ENCODE results near the gene CALB2.
"Not testable (repeated sequence)": the region's sequence is repeated elsewhere in the genome, so short reads cannot be mapped to it uniquely, and the experiment has no call there.

Gene CALB2, protein sequence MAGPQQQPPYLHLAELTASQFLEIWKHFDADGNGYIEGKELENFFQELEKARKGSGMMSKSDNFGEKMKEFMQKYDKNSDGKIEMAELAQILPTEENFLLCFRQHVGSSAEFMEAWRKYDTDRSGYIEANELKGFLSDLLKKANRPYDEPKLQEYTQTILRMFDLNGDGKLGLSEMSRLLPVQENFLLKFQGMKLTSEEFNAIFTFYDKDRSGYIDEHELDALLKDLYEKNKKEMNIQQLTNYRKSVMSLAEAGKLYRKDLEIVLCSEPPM

DNA sequence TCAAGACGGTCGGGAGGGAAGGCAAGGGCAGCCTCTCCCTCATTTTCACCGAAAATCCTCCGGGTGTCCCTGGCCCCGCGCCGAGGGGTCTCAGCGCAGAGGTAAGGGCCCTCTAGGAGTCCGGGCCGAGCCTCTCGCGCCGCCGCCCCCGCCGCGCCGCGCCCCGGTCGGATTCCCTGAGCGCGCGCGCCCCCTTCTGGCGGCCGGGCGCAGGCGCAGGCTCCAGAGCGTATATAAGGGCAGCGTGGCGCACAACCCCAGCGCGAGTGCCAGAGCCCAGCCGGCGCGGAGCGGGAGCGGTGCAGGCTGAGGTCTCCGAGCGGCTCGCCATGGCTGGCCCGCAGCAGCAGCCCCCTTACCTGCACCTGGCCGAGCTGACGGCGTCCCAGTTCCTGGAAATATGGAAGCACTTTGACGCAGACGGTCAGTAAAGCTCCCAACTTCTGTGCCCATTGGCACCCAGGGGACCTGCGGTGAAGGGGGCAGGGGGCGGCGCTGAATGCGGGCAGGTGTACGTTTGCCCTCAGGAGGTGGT, at the start of gene CALB2:
CALB2 (plus strand) TSS at position 260 of the 535 bp plus-strand sequence; CDS start at position 330, 70 bp downstream.
- DNase-seq: peak; percentile 49

DNA sequence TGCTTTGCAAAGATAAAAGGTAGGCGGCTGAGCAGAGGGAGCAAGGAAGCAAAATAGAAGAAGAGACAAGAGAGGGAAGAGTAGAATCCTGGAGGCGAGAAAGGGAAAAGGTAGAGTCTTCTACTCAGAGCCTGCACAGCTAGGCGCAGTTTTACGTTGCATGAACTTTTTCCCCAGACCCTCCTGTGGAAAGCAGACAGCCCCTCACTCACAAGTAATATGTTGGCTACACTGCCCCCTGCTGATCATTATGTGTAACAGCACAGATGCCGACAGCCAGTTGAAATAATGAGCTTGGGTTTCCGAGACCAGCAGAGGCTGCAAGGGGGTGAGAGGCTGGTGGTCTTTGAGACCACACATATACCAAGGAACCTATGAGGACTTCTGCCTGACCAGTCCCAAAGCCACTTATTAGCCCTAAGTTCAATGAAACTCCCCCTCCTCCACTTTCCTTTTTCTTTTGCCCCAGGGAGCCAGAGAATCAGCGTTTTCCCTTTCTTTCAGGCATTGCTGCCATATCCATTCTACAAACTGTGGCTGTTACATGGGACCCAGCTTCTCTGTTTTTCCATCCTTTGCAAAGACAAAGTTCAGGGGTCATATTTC, 46.9 kb upstream of the CALB2 start:
- DNase-seq: no peak

DNA sequence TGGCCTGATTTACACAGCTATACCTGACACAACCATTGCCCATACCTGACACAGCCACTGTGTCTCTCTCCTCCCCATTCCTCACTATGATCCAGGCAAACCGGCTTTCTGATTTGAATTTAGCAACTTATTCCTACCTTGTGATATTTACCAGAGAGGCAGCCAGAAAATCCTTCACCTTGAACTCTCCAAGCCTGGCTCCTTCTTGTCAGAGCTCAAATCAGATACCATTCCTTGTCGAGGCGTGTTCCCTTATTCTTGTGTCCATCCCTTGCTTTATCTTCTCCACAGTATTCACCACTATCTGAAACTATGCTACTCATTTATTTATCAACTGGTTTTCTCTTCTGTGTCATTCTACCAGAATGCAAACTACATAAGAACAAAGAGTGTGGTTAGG, 44.9 kb upstream of the CALB2 start:
- not testable (repeated sequence) for DNase-seq

DNA sequence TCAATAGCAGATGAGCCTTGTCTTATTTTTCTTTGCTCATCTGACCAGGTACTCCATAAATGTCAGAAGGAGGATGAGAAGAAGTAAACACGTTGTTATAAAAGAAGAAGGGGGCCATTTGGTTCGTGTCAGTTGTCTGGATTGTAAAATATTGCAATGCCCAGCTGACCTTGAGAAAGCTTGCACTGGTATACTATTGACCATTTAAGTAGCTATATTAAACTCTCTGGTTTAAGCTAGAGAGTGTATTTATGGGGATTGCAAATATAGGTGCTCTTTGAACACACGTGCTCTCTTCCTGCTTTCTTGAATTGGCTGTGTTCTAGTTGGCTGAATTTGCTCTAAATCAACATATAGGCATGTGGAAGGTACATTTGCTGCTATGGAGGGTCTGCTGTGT, 43.3 kb upstream of the CALB2 start:
- DNase-seq: no peak

DNA sequence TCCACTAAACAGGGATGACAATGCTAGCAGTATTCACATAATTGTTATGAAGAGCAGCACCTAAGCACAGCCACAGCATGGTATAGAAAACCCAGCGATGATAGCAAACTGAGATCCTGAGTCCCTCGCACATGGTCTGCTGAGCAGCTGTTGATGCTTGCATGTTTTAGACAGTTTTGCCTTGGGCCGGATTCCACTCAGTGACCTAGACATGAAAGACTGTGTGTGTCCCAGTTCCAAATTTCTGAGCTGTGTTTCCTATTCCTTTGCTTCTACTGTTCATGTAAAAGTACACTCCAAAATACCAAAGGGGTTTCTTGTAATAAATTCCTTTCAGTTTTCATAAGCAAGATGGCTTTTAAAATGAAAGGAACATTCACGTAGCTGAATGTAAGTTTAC, 38.5 kb upstream of the CALB2 start:
- DNase-seq: no peak

DNA sequence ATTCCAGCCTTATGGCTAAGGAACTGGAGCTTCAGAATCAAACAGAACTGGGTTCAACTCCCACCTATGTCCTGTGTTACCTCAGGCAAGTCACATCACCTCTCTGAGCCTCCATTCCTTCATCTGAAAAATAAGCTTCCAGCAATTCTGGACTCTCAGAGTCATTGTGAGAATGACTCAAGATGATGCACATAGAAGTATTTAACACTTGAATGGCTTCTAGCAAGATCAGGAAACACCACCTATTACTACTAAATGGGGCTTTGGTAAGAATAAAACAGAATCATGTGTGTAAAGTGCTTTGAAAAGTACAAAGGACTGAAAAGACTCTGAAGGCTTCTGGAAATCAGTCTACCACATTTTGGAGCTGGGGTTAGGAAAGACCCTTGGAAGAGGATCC, 30.8 kb upstream of the CALB2 start:
- no peak for DNase-seq

DNA sequence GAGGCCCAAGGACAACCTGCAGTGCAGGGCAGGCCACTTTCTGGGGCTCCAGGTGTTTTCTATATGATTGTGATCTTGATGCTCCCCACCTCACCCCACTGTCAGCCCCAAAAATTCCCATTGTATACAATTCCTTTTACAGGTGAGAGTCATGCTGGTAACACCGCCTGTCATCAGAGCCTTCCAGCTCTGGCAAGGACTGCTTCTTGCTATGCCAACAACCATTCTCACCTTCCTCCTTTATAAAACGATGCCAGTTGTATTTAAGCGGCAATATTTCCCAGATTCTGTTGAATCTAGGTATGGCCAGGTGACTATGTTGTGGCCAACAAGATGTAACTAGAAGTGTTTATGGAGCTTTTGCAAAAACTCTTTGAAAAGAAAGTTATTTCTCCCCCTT, 30.4 kb upstream of the CALB2 start:
- no peak for DNase-seq

DNA sequence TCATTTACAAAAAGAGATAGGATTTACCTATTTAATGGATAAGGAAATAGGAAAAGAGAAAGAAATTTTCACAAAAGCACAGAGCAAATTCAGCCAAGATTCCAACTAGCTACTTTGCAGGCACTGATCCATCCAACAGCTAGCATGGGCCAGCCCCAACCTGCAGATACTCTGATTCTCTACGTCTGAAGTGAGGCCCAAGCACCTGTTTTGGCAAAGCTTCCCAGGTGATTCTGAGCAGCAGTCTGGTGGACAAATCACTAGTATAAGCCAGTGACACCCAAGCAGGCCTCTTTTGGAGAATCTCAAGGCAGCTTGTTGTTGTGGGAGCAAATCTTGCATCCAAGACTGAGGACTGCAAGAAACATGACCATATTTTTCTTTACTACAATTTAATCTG, 20.9 kb upstream of the CALB2 start:
- DNase-seq: no peak

DNA sequence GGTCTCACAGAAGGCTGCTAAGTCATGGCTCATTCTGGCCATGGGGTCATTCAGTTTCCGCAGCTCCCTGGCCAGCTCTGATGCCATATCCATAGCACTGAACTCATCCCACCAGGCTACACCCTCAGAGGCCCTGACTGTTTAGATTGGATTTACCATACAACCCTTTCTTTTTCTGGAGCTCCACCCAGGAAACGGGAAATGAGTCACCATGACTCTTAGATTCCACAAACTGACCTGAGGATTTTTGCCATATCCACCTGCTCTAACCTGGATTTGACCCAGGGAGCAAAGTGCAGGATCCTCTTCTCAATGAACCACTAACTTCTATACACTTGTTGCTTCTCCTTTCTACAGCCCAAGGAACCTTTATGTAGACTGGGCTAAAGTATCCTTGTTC, 20.3 kb upstream of the CALB2 start:
- no peak for DNase-seq

DNA sequence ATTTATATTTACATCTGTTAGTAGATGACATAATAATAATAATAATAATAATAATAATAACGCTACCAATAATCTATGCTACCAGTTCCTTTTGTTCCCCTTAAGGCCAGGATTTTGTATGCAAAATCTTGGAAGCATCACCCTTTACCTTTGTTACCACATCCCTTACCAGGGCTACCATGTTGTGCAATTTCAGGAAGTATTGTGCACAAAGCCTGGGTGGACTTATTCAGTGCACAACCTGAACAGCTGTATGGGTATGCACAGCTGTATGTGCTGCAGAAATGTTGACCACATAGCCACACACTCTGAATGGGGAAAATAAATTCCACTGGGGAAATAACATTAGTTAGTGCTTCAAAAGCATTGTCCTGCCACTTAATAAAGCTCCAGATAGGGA, 19.9 kb upstream of the CALB2 start:
- no peak for DNase-seq

DNA sequence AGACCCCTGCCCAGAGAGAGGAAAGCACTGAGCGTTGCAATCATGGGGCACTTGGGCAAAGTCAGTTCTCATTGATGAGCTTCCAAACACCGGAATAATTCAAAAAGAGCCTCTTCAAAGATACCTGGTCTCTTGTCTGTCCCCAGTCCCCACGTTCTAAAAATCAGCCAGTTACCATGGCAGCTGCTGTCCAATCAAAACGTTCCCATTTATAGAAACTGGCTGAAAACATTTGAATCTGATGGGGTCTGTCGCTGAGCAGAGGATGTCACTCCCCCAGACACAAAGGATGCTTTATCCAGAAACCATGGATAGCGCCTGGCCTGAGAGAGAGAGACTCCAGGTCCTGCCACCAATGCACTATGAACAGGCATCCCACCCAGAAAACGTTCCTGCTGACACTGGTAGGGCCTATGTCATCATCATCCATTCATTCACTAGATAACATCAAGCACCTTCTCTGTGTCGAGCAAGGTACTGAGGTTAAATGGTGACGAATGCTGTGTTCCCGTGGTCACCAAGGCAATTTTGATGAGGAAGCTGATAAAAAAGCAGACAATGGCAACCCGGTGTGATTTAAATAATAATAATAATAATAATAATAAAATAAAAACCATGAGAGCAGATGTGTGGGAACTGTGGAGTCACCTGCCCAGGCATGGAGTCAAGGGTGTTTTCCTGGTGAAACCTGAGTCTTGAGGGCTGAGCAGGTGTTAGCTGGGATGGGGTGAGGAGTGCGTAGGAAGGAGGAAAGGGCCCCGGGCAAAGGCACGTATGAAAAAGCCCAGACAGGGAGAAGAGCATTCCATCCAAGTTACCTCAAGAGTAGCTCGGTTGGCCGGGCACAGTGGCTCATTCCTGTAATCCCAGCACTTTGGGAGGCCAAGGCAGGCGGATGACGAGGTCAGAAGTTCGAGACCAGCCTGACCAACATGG, 19.0 kb upstream of the CALB2 start:
- DNase-seq: no peak

DNA sequence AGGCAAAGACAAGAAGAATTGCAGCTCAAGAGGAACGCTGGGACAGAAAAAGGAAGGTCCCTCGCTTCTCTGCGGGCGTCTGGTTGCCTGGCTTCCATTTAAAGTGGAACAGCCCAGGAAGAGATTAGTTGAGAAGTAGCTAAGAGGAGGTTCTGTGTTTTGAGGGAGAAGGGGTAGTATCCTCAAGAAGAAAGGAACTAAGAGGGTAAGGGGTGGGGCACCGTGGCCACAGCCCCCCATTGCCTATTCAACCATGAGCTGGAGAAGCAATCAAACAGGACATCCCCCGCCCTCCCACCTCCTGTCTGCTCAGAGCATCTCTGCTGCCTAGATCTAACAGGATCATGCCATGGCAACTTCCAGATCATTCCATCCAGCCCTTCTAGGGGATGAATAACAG, 18.1 kb upstream of the CALB2 start:
- DNase-seq: no peak

DNA sequence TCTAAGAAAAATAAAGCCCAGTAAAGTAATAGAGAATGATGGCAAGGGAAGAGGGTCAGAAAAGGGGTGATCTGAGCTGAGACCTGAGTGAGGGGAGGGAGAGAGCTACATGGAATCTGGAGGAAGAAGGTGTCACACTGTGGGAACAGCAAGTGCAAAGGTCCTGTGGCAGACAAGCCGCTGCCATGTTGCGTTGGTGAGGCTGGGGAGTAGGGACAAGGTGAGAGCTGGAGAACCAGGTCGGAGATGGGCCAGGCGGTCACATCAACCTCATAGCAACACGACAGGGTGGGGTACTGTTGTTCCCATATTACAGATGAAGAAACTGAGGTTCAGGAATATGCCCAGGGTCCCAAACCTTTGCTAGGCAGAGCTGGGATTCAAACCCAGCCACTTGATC, 16.6 kb upstream of the CALB2 start:
- DNase-seq: no peak

DNA sequence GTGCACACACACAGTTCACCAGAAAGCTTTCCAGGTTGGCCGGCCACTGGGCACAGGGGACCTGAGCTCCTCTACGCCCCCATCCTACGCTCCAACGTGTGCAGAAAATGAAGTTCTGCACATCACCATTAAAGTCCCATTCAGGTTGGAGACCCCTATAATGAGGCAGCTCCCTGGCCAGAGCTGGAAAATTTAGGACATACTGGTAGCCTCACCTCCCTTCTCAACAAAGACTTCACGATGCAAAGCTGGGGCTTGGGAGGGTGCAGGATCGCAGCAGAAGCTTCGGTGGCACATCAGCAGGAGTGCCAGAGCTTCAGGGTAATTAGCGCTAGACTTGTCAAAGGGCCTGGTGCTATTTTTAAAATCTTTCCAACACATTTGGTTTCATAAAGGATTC, 15.4 kb upstream of the CALB2 start:
- DNase-seq: no peak

DNA sequence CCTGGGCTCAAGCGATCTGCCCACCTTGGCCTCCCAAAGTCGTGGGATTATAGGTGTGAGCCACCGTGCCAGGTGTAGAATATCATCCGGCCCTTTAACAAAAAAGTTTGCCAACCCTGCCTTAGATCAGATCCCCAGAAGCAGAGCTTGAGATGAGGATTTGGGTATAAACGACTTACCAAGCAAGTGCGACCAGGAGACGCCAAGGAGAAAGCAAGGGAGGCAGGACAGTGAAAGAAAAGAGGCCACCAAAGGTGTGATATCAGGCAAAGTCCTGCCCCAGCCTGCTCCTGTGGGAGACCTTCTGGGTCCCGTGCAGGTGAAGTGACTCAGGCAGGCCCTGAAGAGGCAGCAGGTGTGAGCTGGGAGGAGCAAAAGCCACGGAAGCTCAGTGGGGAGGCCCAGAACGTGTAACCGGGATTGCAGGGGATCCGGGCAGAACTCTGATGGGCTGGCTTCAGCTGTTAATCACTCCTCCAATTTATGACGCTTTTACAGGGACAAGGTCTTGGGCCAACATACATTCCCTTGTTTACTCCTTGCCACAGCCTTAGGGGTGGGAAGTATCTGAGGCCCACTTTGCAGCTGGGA, 14.1 kb upstream of the CALB2 start:
- DNase-seq: no peak

DNA sequence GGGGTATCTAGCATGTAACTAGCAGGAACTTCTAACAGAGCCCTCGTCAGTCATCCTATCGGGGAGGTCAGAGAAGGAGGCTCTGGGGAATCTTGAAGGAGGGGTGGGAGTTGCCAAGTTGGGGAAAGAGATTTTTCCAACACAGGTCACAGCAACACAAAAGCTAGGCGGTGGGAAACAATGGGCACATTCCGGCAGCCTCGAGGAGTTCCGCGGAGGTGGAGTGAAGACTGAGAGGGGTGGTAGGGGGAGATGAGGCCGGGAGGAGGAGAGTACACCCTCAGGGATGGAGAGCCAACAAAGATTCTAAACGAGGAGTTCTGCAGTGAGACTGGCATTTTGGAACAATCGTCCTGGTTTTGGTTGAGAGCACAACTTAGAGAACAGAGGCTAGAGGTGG, 13.5 kb upstream of the CALB2 start:
- DNase-seq: no peak

DNA sequence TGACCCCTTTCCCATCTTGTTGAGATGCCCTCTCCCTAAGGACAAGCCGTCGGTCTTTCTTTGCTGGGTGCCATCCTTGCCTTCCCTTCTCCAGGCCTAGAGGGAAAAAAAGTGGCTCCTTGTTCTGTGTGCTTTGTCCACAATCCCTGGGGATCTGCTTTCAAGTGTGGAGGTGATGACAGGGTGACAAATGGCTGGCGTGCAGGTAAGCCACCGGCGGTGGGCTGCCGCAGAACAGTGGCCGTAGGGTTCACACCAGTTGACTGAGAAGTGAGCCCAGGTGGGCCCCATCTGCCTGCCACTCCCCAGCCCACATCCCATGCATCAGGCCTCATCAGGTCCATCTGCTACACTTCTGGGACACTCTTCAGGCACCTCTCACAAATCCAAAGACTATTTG, 11.4 kb upstream of the CALB2 start:
- DNase-seq: no peak

DNA sequence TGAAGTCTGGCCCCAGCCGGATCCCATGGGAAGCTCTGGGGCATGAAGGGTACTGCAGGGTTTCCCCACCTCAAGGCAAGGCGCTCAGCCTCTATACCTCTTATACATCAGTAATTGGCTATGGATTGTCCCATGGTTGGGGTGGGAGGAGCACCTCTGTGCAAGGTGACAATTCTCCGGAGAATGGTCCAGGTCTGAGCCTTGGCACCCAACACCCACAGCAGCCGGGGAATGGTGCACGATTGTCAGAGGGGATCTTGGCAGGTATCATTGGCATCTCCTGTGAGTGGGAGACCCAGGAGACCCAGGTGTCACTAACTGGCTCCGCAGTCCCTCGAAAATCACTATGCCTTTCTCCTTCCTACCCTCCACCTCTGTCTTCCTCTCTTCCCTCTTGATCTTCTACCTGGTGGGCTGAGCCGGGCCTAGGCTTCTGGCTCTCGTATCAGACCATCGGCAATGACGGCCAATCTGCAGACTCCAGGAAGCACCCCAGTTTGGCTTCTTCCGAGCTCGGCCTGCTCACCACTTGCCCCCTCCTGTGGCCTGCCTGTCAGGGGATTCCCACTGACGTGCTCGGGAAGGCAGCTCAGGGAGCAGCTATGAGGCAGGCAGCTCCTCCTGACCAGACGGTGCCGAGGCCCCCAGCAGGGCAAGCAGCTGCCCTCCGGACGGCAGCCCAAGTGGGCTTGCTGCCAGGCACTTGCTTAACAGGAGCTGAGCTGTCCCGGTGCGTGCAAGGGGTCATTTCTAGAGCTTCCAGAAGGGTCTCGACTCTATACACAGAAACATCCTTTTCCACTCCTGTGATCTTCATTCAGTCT, 10.0 kb upstream of the CALB2 start:
- no peak for DNase-seq

DNA sequence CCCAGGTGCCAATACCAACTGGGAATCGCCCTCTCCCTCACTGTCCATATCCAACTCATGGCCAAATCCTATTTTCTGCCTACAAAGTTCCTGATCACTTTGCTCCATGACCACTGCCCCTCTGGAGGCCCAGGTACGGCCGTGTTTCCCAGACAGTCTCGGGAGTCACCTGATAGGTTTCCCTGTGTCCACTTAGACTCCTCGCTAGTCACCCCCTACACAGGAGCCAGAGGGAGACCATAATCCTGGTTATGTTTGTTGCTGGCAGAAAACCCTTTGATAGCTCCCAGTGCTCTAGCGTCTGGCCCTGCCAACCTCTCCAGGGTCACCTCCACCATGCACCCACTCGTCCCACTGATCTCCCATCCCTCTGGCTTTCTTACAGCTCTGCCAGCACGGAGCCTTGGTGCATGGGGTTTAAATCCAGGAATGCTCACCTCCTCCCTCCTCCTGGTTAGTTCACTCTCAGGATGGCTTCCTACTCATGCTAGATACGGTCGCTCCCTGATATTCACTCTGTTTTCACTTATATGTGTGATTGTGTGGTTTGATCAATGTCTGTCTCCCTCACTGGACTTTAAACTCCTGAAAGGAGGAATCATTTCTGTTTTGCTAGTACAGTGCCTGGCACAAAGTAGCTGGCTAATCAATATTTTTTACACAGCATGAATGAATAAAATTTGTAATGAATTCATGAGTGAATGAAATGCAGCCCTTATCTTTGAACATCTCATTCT, 7.5 kb upstream of the CALB2 start:
- DNase-seq: no peak

DNA sequence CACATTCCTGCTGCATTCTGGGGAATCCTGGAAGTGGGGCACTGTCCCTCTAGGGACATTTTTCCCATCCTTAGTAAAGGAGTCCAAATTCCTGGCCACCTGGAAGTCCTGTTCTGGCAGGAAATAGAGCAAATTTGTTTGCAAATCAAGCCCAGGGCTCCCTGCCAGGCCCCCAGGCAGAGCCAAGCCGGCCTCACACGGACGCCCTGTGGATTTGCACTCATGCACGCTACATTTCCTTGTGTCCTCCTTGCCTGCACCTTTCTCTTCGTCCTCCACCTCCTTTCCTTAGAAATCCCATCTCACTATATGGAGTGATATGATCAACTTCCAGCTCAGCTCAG, 7.0 kb upstream of the CALB2 start:
- DNase-seq: no peak

DNA sequence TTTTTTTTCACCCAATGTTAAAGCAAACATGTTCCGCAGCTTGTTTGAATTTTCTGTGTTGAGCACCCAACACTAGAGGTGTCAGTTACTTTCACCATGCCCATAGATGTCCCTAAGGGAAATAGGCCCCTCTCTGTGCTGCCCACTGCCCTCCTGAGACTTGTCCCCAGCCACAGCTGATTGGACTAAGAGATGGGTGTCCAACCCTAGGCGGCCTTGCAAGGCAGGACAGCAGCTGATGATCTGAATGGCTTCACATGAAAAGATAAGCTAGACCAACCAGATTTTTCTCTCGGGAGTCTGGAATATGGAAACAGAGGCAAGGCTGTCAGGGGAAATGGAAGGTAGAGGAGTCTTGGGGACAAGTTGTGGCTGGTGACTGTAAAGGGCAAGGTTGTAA, 6.1 kb upstream of the CALB2 start:
- DNase-seq: no peak

DNA sequence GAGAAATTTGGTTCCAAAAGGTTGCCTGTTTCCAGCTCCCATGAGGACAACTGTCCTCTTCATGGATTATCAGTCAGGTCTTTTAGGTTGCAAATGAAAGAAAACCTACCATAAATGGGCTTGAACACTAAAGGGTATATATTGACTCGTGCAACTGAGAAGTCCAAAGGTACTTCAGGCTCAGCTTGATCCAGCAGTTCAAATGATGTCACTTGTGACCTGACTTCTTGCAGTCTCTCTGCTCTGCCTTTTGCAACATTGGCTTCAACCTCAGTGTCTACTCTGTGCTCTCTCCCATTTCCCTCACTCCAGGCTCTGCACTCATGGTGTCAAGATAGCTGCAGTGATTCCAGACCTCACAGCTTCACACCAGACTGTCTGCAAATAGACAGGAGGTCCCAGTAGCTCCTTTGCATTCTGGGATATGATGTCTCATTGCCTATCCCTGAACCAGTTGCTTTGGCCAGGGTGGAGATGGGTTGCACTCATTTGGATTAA, 5.5 kb upstream of the CALB2 start:
- no peak for DNase-seq

Measured in T1000 (cell line).